HepG2 (cell line): ENCODE data around the gene KMT2D. TPM values are rescaled to one million over a fixed set of nuclear protein-coding genes. Genes with fewer than 3 reads are reported as not detected.

ENCODE experiments used
- ATAC-seq: fragments of 200-7000 bp; cut with Tn5 transposase; 3 replicates; pipeline ENCODE4 v1.9.1; 2020; ENCODE audit warnings: mild to moderate bottlenecking, moderate library complexity
- BruUV-seq: library from RNA; stranded (reverse); fragments of 400-500 nt; replicated peaks from 2 replicates; lab custom pipeline; 2021; lab: Mats Ljungman, UMichigan
- CTCF ChIA-PET: fragments of 300-600 bp; formaldehyde crosslinking; extraction: SDS; loops from one replicate; lab custom pipeline; 2021; ENCODE audit warnings: low total read pairs, inconsistent platforms, low intra/inter-chr PET ratio; lab: Yijun Ruan, JAX
- POLR2A ChIA-PET: fragments of 350-600 bp; sonication (Branson Sonifier 250); formaldehyde crosslinking; loops from one replicate; lab custom pipeline; 2020; ENCODE audit warnings: antibody characterized with exemption, inconsistent platforms; lab: Yijun Ruan, JAX
- DNase-seq: peaks from one replicate; pipeline ENCODE4 v3.0.0-alpha.2; 2015; ENCODE audit warnings: low spot score
- FAIRE-seq: peaks from 3 replicates; lab custom pipeline; 2011; peaks lifted over from hg19 to GRCh38; lab: Jason Lieb, UNC
- H2AFZ ChIP-seq: one replicate; pipeline ENCODE4 v1.6.1; 2011; ENCODE audit warnings: low read length, inconsistent platforms
- H3K27ac ChIP-seq: fragments of 300-600 bp; 3 replicates; pipeline ENCODE4 v1.8.0; 2011; ENCODE audit warnings: mixed run types, mild to moderate bottlenecking, mixed read lengths, low read length, inconsistent platforms; ENCODE audit not compliant: insufficient read depth; ENCODE audit errors: extremely low read length
- H3K27me3 ChIP-seq, 2 experiments: fragments of 200-600 bp in 1 of 2; 2 replicates in 1 of 2; 3 replicates in 1 of 2; pipeline versions ENCODE4 v1.6.0 to v1.8.0; 2011; ENCODE audit warnings: low read length in 2 of 2, mild to moderate bottlenecking in 2 of 2, moderate library complexity in 2 of 2, inconsistent platforms in 1 of 2; ENCODE audit not compliant: insufficient read depth in 2 of 2, control insufficient read depth in 1 of 2
- H3K36me3 ChIP-seq, 2 experiments: fragments of 200-600 bp in 1 of 2; replicated peaks in 1 of 2; 2 replicates in 1 of 2; 3 replicates in 1 of 2; pipeline versions ENCODE4 v1.5.1 to v1.8.0; 2011; ENCODE audit warnings: low read length in 2 of 2, inconsistent platforms in 1 of 2; ENCODE audit not compliant: insufficient read depth in 2 of 2, control insufficient read depth in 1 of 2
- H3K4me1 ChIP-seq: 2 replicates; pipeline ENCODE4 v1.5.1; 2012; ENCODE audit warnings: low read length, inconsistent platforms; ENCODE audit not compliant: insufficient read depth
- H3K4me2 ChIP-seq: 2 replicates; pipeline ENCODE4 v1.6.0; 2011; ENCODE audit warnings: low read depth, low read length, inconsistent platforms
- H3K4me3 ChIP-seq, 3 experiments: fragments of 200-600 bp in 1 of 3; sonication (generic), shearing (Covaris generic) in 1 of 3; replicated peaks in 1 of 3; 2 replicates each; pipeline ENCODE4 v1.5.1; 2011 to 2016; ENCODE audit warnings: low read length in 3 of 3, inconsistent platforms in 2 of 3, low read depth in 2 of 3, mild to moderate bottlenecking in 2 of 3, control low read depth in 1 of 3, mixed read lengths in 1 of 3; ENCODE audit not compliant: insufficient read depth in 1 of 3
- H3K79me2 ChIP-seq: one replicate; pipeline ENCODE4 v1.6.1; 2011; ENCODE audit warnings: low read length, inconsistent platforms; ENCODE audit not compliant: insufficient read depth
- H3K9ac ChIP-seq: 2 replicates; pipeline ENCODE4 v1.6.0; 2011; ENCODE audit warnings: mild to moderate bottlenecking, low read depth, low read length, inconsistent platforms; ENCODE audit not compliant: insufficient read depth
- H3K9me3 ChIP-seq: 2 replicates; pipeline ENCODE4 v1.5.1; 2012; ENCODE audit warnings: mild to moderate bottlenecking, low read length
- H4K20me1 ChIP-seq: 2 replicates; pipeline ENCODE4 v1.6.0; 2011; ENCODE audit warnings: inconsistent platforms, mild to moderate bottlenecking, low read length, moderate library complexity; ENCODE audit not compliant: insufficient read depth
- CBFB ChIP-seq: sonication (generic); formaldehyde crosslinking; IDR thresholded peaks from 2 replicates; pipeline ENCODE4 v1.4.0; 2020; ENCODE audit warnings: missing genetic modification reagents
- HCFC1 ChIP-seq: fragments of 150-350 bp; IDR thresholded peaks from 2 replicates; pipeline ENCODE4 v1.6.1; 2014; ENCODE audit warnings: low read depth, low read length
- SOX5 ChIP-seq: IDR thresholded peaks from 2 replicates; pipeline ENCODE4 v1.6.1; 2016; ENCODE audit warnings: borderline replicate concordance
- THAP11 ChIP-seq: IDR thresholded peaks from 2 replicates; pipeline ENCODE4 v1.6.1; 2016; ENCODE audit warnings: missing biosample characterization, missing genetic modification reagents
- ZBTB3 ChIP-seq: sonication (generic); formaldehyde crosslinking; IDR thresholded peaks from 2 replicates; pipeline ENCODE4 v1.4.0; 2020; ENCODE audit warnings: low read depth, mild to moderate bottlenecking, moderate library complexity, missing genetic modification reagents, borderline replicate concordance
- ZNF101 ChIP-seq: sonication (generic); formaldehyde crosslinking; IDR thresholded peaks from 2 replicates; pipeline ENCODE4 v1.4.0; 2020; ENCODE audit warnings: mild to moderate bottlenecking, low read depth, missing genetic modification reagents, borderline replicate concordance
- ZNF30 ChIP-seq: sonication (generic); formaldehyde crosslinking; IDR thresholded peaks from 2 replicates; pipeline ENCODE4 v1.5.0; 2020; ENCODE audit warnings: mild to moderate bottlenecking, missing genetic modification reagents
- ZNF747 ChIP-seq: sonication (generic); formaldehyde crosslinking; IDR thresholded peaks from 2 replicates; pipeline ENCODE4 v1.8.1; 2023; ENCODE audit warnings: missing genetic modification reagents, mild to moderate bottlenecking, borderline replicate concordance
- ZNF891 ChIP-seq: sonication (generic); formaldehyde crosslinking; IDR thresholded peaks from 2 replicates; pipeline ENCODE4 v1.5.0; 2020; ENCODE audit warnings: mild to moderate bottlenecking, missing genetic modification reagents
- WGBS: methylation state at CpG from one replicate; pipeline ENCODE4 v1.1.6; 2017; ENCODE audit warnings: low lambda C conversion rate; 5-methylcytosine and 5-hydroxymethylcytosine counted together
- in situ Hi-C: cut with HindIII; loops from 2 replicates; pipeline ENCODE4 v1.10.0; 2017; ENCODE audit warnings: low pct_unique_long_range_greater_than_20kb; ENCODE audit not compliant: extremely low pct_ligation_motif_present
- intact Hi-C: fragments of 100-400 bp; cut with micrococcal nuclease; formaldehyde crosslinking; loops from one replicate; pipeline ENCODE4 v1.10.0; 2022; ENCODE audit not compliant: unreplicated experiment
- polyA plus RNA-seq, 8 experiments: library from polyadenylated mRNA; depleted of rRNA in 3 of 8; stranded (reverse) in 7 of 8; unstranded in 1 of 8; fragments of >200 nt; fragmentation: Illumina TruSeq in 4 of 8; extraction: Trizol in 4 of 8; gene quantifications; 2 replicates each; pipeline versions ENCODE4 v1.2.1 to v1.2.3, GENCODE V29; 2011 to 2016; ENCODE audit warnings: low read depth in 4 of 8, missing spikeins in 1 of 8, mixed read lengths in 1 of 8; ENCODE audit not compliant: insufficient read depth in 1 of 8
- total RNA-seq, 5 experiments: library from RNA; depleted of rRNA; stranded (reverse); fragments of >200 nt; fragmentation: Illumina TruSeq; extraction: Trizol; gene quantifications; 2 replicates each; pipeline ENCODE4 v1.2.3, GENCODE V29; 2016; ENCODE audit warnings: low read depth in 1 of 5
- TF ChIP-seq, protein P1 (sequence below): sonication (generic); formaldehyde crosslinking; IDR thresholded peaks from 2 replicates; pipeline ENCODE4 v1.4.0; 2020; ENCODE audit warnings: missing genetic modification reagents, mild to moderate bottlenecking, borderline replicate concordance
- TF ChIP-seq, protein P2 (sequence below): sonication (generic); formaldehyde crosslinking; IDR thresholded peaks from 2 replicates; pipeline ENCODE4 v1.8.1; 2023; ENCODE audit warnings: mild to moderate bottlenecking, missing genetic modification reagents
- TF ChIP-seq, protein P3 (sequence below): sonication (generic); formaldehyde crosslinking; IDR thresholded peaks from 2 replicates; pipeline ENCODE4 v1.4.0; 2020; ENCODE audit warnings: missing genetic modification reagents
- TF ChIP-seq, protein P4 (sequence below): sonication (generic); formaldehyde crosslinking; IDR thresholded peaks from 2 replicates; pipeline ENCODE4 v1.4.0; 2020; ENCODE audit warnings: missing genetic modification reagents, low read depth, mild to moderate bottlenecking, borderline replicate concordance
- TF ChIP-seq, protein P5 (sequence below): sonication (generic); formaldehyde crosslinking; IDR thresholded peaks from 2 replicates; pipeline ENCODE4 v1.5.0; 2020; ENCODE audit warnings: mild to moderate bottlenecking, missing genetic modification reagents

Gene KMT2D
- total and polyA plus RNA-seq, 2 of the 13 experiments (the other 11 are each of a cell fraction or from before 2014, with no cell fraction given) = 8.1 to 10.4 TPM

DNA sequence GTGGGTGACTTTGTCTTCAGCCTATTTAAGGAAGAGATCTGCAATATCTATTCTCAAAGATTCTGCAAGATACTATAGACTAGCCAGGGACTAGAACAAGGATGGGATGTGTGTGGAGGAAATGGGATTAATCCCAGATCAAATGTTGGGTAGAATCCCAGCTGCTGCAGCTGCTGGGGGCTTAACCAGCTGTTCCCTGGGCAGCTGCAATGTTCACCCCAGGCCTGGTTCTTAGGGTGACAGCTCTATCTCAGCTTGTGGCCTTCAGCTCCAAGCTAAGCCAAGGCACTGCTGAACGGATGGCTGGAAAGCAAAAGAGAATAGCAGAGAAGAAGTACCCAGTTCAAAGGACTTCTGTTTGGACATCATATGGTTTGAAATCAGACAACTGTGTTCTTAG lies 19.2 kb upstream of the KMT2D start:
- CTCF ChIA-PET = no interaction called here
- TF ChIP-seq, protein P1, sequence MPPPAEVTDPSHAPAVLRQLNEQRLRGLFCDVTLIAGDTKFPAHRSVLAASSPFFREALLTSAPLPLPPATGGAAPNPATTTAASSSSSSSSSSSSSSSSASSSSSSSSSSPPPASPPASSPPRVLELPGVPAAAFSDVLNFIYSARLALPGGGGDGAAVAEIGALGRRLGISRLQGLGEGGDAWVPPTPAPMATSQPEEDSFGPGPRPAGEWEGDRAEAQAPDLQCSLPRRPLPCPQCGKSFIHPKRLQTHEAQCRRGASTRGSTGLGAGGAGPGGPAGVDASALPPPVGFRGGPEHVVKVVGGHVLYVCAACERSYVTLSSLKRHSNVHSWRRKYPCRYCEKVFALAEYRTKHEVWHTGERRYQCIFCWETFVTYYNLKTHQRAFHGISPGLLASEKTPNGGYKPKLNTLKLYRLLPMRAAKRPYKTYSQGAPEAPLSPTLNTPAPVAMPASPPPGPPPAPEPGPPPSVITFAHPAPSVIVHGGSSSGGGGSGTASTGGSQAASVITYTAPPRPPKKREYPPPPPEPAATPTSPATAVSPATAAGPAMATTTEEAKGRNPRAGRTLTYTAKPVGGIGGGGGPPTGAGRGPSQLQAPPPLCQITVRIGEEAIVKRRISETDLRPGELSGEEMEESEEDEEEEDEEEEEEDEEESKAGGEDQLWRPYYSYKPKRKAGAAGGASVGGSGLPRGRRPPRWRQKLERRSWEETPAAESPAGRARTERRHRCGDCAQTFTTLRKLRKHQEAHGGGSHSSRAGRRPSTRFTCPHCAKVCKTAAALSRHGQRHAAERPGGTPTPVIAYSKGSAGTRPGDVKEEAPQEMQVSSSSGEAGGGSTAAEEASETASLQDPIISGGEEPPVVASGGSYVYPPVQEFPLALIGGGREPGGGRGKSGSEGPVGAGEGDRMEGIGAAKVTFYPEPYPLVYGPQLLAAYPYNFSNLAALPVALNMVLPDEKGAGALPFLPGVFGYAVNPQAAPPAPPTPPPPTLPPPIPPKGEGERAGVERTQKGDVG (CRISPR knock-in tag) = no peak
- TF ChIP-seq ZNF747 (CRISPR knock-in tag) (no peak), CBFB (CRISPR knock-in tag) (no peak), ZNF891 (CRISPR knock-in tag) (no peak), ZNF30 (CRISPR knock-in tag) (no peak), ZBTB3 (CRISPR knock-in tag) (no peak), SOX5 (no peak), ZNF101 (CRISPR knock-in tag) (no peak), THAP11 (CRISPR knock-in tag) (no peak), HCFC1 (no peak)
- TF ChIP-seq, protein P2, sequence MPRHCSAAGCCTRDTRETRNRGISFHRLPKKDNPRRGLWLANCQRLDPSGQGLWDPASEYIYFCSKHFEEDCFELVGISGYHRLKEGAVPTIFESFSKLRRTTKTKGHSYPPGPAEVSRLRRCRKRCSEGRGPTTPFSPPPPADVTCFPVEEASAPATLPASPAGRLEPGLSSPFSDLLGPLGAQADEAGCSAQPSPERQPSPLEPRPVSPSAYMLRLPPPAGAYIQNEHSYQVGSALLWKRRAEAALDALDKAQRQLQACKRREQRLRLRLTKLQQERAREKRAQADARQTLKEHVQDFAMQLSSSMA (CRISPR knock-in tag) = no peak
- TF ChIP-seq, protein P3, sequence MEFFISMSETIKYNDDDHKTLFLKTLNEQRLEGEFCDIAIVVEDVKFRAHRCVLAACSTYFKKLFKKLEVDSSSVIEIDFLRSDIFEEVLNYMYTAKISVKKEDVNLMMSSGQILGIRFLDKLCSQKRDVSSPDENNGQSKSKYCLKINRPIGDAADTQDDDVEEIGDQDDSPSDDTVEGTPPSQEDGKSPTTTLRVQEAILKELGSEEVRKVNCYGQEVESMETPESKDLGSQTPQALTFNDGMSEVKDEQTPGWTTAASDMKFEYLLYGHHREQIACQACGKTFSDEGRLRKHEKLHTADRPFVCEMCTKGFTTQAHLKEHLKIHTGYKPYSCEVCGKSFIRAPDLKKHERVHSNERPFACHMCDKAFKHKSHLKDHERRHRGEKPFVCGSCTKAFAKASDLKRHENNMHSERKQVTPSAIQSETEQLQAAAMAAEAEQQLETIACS (CRISPR knock-in tag) = no peak
- TF ChIP-seq, protein P4, sequence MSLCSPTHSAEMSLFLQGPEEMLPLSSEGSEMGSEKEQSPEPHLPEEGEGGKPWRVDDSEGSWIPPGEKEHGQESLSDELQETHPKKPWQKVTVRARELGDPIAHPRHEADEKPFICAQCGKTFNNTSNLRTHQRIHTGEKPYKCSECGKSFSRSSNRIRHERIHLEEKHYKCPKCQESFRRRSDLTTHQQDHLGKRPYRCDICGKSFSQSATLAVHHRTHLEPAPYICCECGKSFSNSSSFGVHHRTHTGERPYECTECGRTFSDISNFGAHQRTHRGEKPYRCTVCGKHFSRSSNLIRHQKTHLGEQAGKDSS = no peak
- TF ChIP-seq, protein P5, sequence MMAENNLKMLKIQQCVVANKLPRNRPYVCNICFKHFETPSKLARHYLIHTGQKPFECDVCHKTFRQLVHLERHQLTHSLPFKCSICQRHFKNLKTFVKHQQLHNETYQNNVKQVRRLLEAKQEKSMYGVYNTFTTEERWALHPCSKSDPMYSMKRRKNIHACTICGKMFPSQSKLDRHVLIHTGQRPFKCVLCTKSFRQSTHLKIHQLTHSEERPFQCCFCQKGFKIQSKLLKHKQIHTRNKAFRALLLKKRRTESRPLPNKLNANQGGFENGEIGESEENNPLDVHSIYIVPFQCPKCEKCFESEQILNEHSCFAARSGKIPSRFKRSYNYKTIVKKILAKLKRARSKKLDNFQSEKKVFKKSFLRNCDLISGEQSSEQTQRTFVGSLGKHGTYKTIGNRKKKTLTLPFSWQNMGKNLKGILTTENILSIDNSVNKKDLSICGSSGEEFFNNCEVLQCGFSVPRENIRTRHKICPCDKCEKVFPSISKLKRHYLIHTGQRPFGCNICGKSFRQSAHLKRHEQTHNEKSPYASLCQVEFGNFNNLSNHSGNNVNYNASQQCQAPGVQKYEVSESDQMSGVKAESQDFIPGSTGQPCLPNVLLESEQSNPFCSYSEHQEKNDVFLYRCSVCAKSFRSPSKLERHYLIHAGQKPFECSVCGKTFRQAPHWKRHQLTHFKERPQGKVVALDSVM (CRISPR knock-in tag) = no peak
- TF ChIP-seq, all 625 proteins: peak for 0
- Histone ChIP-seq H4K20me1 (no peaks in the 10 kb centered on the region), H3K79me2 (no peaks in the 10 kb centered on the region), H3K4me3 (no peak overlapping the region), H3K27ac (no peak overlapping the region), H3K9ac (no peak overlapping the region), H2AFZ (no peak overlapping the region), H3K4me2 (no peak overlapping the region), H3K27me3 (peaks cover 0 to 7% of the 10 kb centered on the region in 2 experiments; a peak in 1 of 5 replicates), H3K9me3 (no peaks in the 10 kb centered on the region), H3K4me1 (0 out of 2 replicates have a peak, but pooled peaks cover 6% of the 10 kb centered on the region), H3K36me3 (no peaks in the 10 kb centered on the region)
- in situ Hi-C loops = no loop called here
- no TSS peak for BruUV-seq
- intact Hi-C loops = no loop called here
- no peak for DNase-seq
- WGBS = 0% methylated on average over 1 of the region's 1 CpG
- POLR2A ChIA-PET = interaction anchor here (2.4 kb wide), 1 partner anchor 50 kb away, joined by 6 read pairs; no protein-coding TSS in a partner anchor
- ATAC-seq = no peak
- FAIRE-seq = no peak
